B cell (primary cell): ENCODE data around the gene ETV3.

Experiments used
- CTCF ChIP-seq: fragments of 200-600 bp; IDR thresholded peaks from one replicate; pipeline ENCODE4 v1.8.0; 2022; ENCODE audit warnings: antibody characterized with exemption, mild to moderate bottlenecking
- EZH2 ChIP-seq: IDR thresholded peaks from 2 replicates; pipeline ENCODE4 v1.6.1; 2012; ENCODE audit warnings: borderline replicate concordance, low read depth, mild to moderate bottlenecking, moderate library complexity, low read length; ENCODE audit not compliant: insufficient read depth, poor library complexity, severe bottlenecking

GRCh38 chr1:157142201-157142600 lies 4.0 kb upstream of the ETV3 start:
- TF ChIP-seq CTCF (no peak), EZH2 (no peak)
